ENCODE measurements around the gene CYP11A1.

Gene CYP11A1

GRCh38 chr15:74384566-74384880 lies 17.1 kb upstream of the CYP11A1 start:
- no peak for DNase-seq (ENCODE audit: insufficient read length, low spot score)
- no peak for FAIRE-seq
- TF ChIP-seq SPI1 (IDR thresholded peaks at IDR 0.05; ENCODE audit: low read depth, low read length) (no peak), POLR2A (IDR thresholded peaks at IDR 0.05; ENCODE audit: low read depth, low read length) (no peak), POU2F2 (IDR thresholded peaks at IDR 0.05; ENCODE audit: low read depth, low read length) (no peak), TAF1 (IDR thresholded peaks at IDR 0.05; ENCODE audit: low read depth, low read length) (no peak), POLR2AphosphoS5 (IDR thresholded peaks at IDR 0.05; ENCODE audit: low read depth, low read length) (no peak), PAX5 (IDR thresholded peaks at IDR 0.05; ENCODE audit: insufficient read depth, low read length, severe bottlenecking) (no peak)

GRCh38 chr15:74383695-74384565 lies 16.5 kb upstream of the CYP11A1 start:
- no peak for TF ChIP-seq POLR2A (IDR thresholded peaks at IDR 0.05; ENCODE audit: low read depth, low read length)
- TF ChIP-seq PAX5 (IDR thresholded peaks at IDR 0.05; ENCODE audit: insufficient read depth, low read length, severe bottlenecking), result no peak
- peak; percentile 93 for TF ChIP-seq SPI1 (IDR thresholded peaks at IDR 0.05; ENCODE audit: low read depth, low read length)
- TF ChIP-seq POU2F2 (IDR thresholded peaks at IDR 0.05; ENCODE audit: low read depth, low read length), result peak; percentile 91
- 0 out of 2 replicates have a peak, but pooled peaks have one; percentile 45 for TF ChIP-seq TAF1 (IDR thresholded peaks at IDR 0.05; ENCODE audit: low read depth, low read length)
- peak; percentile 79 for TF ChIP-seq POLR2AphosphoS5 (IDR thresholded peaks at IDR 0.05; ENCODE audit: low read depth, low read length)
- DNase-seq (ENCODE audit: insufficient read length, low spot score) (peak; percentile 74), FAIRE-seq (peak; percentile 98)

- TF ChIP-seq POLR2AphosphoS5 (IDR thresholded peaks at IDR 0.05; ENCODE audit: low read depth, low read length), result no peak
- TF ChIP-seq SPI1 (IDR thresholded peaks at IDR 0.05; ENCODE audit: low read depth, low read length), result no peak
- no peak for TF ChIP-seq PAX5 (IDR thresholded peaks at IDR 0.05; ENCODE audit: insufficient read depth, low read length, severe bottlenecking)
- TF ChIP-seq POLR2A (IDR thresholded peaks at IDR 0.05; ENCODE audit: low read depth, low read length), result no peak
- TF ChIP-seq POU2F2 (IDR thresholded peaks at IDR 0.05; ENCODE audit: low read depth, low read length), result no peak
- no peak for TF ChIP-seq TAF1 (IDR thresholded peaks at IDR 0.05; ENCODE audit: low read depth, low read length)
- DNase-seq (ENCODE audit: insufficient read length, low spot score) (no peak), FAIRE-seq (no peak)
Measured at GRCh38 chr15:74383286-74383685, 15.8 kb upstream of the CYP11A1 start.

DNA sequence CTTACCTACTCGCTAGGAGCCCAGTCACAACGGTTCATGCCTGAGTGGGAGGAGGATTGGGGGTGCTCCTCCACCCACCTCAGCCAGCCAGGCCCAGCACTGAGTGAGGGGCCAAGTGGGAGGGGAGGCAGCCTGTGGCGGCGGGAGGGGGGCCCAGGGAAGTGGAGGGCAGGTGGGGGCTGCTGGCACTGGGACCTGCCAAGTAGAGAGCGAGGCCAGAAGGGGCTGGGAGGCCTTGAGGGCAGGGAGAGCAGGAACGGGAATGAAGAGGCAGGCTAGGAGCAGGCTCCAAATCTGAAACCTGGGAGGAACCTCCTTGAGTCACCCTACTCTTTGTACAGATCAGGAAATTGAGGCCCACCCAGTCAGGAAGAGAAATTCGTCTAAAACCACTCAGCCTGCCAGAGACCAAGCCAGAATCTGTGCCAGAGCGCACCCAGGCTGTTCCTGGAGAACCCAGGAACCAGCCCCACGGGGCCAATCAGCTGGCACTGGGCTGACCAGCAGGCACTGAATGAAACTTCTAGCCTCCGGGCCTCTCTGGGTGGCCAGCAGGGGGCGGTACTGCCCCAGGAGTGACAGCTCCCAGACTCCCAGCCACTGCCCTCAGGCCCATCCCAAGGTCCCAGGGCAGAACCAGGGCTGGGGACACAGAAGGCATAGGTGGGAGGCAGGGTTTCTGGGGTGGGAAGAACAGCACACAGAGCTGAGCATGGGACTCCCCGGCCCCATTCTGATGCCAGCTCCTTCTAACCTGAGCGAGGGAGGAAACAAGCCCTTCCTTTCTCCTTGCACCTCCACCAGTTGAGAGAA lies 14.8 kb upstream of the CYP11A1 start:
- DNase-seq (ENCODE audit: insufficient read length, low spot score) (peak; percentile 74), FAIRE-seq (peak; percentile 88)
- no peak for TF ChIP-seq POLR2AphosphoS5 (IDR thresholded peaks at IDR 0.05; ENCODE audit: low read depth, low read length)
- TF ChIP-seq POLR2A (IDR thresholded peaks at IDR 0.05; ENCODE audit: low read depth, low read length), result no peak
- TF ChIP-seq TAF1 (IDR thresholded peaks at IDR 0.05; ENCODE audit: low read depth, low read length), result no peak
- peak; percentile 59; the same call in 1 of the 2 replicates for TF ChIP-seq POU2F2 (IDR thresholded peaks at IDR 0.05; ENCODE audit: low read depth, low read length)
- no peak for TF ChIP-seq PAX5 (IDR thresholded peaks at IDR 0.05; ENCODE audit: insufficient read depth, low read length, severe bottlenecking)
- TF ChIP-seq SPI1 (IDR thresholded peaks at IDR 0.05; ENCODE audit: low read depth, low read length), result 0 out of 2 replicates have a peak, but pooled peaks have one; percentile 2

DNA sequence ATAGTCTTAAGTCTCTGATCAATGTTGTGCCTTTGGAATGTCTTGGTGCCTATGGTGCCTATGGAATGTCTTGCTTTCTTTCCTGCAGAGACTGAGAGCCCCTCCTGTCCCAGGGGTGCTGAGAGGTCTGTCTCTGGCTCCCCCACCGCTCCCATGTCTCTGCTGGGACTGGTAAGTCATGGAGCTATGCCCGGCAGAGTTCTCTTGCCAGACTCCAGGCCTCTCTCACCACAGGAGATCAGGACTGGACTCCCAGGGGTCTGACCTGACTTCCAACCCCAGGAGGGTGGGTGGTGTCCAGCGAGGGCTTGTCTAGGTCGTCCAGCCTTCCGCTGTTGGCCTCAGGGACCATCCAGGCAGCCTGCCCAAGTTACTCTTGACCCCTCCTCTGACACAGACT lies 14.0 kb upstream of the CYP11A1 start:
- no peak for FAIRE-seq
- no peak for DNase-seq (ENCODE audit: insufficient read length, low spot score)
- TF ChIP-seq POLR2A (IDR thresholded peaks at IDR 0.05; ENCODE audit: low read depth, low read length) (no peak), TAF1 (IDR thresholded peaks at IDR 0.05; ENCODE audit: low read depth, low read length) (no peak), POU2F2 (IDR thresholded peaks at IDR 0.05; ENCODE audit: low read depth, low read length) (no peak), POLR2AphosphoS5 (IDR thresholded peaks at IDR 0.05; ENCODE audit: low read depth, low read length) (no peak), SPI1 (IDR thresholded peaks at IDR 0.05; ENCODE audit: low read depth, low read length) (no peak), PAX5 (IDR thresholded peaks at IDR 0.05; ENCODE audit: insufficient read depth, low read length, severe bottlenecking) (no peak)

DNA sequence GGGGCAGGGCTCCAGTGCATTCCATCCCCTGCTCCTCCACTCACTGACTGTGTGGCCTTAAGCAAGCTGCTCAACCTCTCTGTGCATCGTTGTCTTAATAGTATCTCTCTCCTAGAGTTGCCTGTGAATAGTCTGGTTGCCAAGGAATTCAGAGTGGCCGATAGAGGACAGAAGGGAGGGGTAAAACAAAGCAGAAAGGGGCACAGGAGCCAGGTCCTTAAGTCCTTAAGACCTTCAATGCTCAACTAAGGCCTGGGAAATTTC lies 13.7 kb upstream of the CYP11A1 start:
- no peak for FAIRE-seq
- DNase-seq (ENCODE audit: insufficient read length, low spot score), result no peak
- no peak for TF ChIP-seq POLR2AphosphoS5 (IDR thresholded peaks at IDR 0.05; ENCODE audit: low read depth, low read length)
- no peak for TF ChIP-seq POU2F2 (IDR thresholded peaks at IDR 0.05; ENCODE audit: low read depth, low read length)
- no peak for TF ChIP-seq SPI1 (IDR thresholded peaks at IDR 0.05; ENCODE audit: low read depth, low read length)
- TF ChIP-seq POLR2A (IDR thresholded peaks at IDR 0.05; ENCODE audit: low read depth, low read length), result no peak
- no peak for TF ChIP-seq TAF1 (IDR thresholded peaks at IDR 0.05; ENCODE audit: low read depth, low read length)
- no peak for TF ChIP-seq PAX5 (IDR thresholded peaks at IDR 0.05; ENCODE audit: insufficient read depth, low read length, severe bottlenecking)

- TF ChIP-seq PAX5 (IDR thresholded peaks at IDR 0.05; ENCODE audit: insufficient read depth, low read length, severe bottlenecking) (no peak), POLR2A (IDR thresholded peaks at IDR 0.05; ENCODE audit: low read depth, low read length) (no peak), POU2F2 (IDR thresholded peaks at IDR 0.05; ENCODE audit: low read depth, low read length) (no peak), TAF1 (IDR thresholded peaks at IDR 0.05; ENCODE audit: low read depth, low read length) (no peak), SPI1 (IDR thresholded peaks at IDR 0.05; ENCODE audit: low read depth, low read length) (no peak), POLR2AphosphoS5 (IDR thresholded peaks at IDR 0.05; ENCODE audit: low read depth, low read length) (no peak)
- DNase-seq (ENCODE audit: insufficient read length, low spot score) (no peak), FAIRE-seq (no peak)
Measured at GRCh38 chr15:74380361-74381189, 13.1 kb upstream of the CYP11A1 start.

DNA sequence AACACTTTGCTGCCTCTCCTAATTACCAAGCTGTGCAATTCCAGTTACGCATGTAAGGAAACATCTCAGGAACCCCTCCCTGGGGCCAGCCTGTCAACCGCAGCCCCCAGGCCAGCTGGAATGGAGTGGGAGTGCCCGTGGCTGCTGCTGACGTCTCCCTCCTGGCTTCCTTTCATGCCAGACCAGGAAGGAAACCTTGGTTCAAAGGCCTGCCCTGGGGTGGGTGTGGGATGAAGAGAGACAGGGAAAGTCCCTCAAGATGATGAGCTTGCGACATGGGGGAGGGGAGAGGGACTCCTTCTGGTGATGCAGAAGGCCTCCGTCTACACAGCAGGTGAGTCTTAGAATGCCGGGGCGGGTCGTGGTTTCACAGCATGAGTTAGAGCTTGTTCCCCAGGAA lies 11.4 kb upstream of the CYP11A1 start:
- TF ChIP-seq PAX5 (IDR thresholded peaks at IDR 0.05; ENCODE audit: insufficient read depth, low read length, severe bottlenecking), result no peak
- TF ChIP-seq POLR2AphosphoS5 (IDR thresholded peaks at IDR 0.05; ENCODE audit: low read depth, low read length), result no peak
- TF ChIP-seq TAF1 (IDR thresholded peaks at IDR 0.05; ENCODE audit: low read depth, low read length), result no peak
- TF ChIP-seq SPI1 (IDR thresholded peaks at IDR 0.05; ENCODE audit: low read depth, low read length), result no peak
- no peak for TF ChIP-seq POLR2A (IDR thresholded peaks at IDR 0.05; ENCODE audit: low read depth, low read length)
- TF ChIP-seq POU2F2 (IDR thresholded peaks at IDR 0.05; ENCODE audit: low read depth, low read length), result no peak
- DNase-seq (ENCODE audit: insufficient read length, low spot score), result no peak
- FAIRE-seq, result peak; percentile 85
